GM23248 (cell line): ENCODE data around the gene LEFTY2.
"Not testable (repeated sequence)": the region's sequence is repeated elsewhere in the genome, so short reads cannot be mapped to it uniquely, and the experiment has no call there.

Experiments used
- EZH2 ChIP-seq: fragments of 200-600 bp; sonication (generic); IDR thresholded peaks from 2 replicates; pipeline ENCODE4 v1.6.1; 2018; ENCODE audit warnings: antibody characterized with exemption, mild to moderate bottlenecking; ENCODE audit not compliant: insufficient read depth, poor library complexity, severe bottlenecking
- EZH2phosphoT487 ChIP-seq: fragments of 200-600 bp; sonication (generic); IDR thresholded peaks from 2 replicates; pipeline ENCODE4 v1.6.1; 2018; ENCODE audit warnings: antibody characterized with exemption, moderate library complexity, mild to moderate bottlenecking, low read depth; ENCODE audit not compliant: insufficient read depth

GRCh38 chr1:225936086-225936485, 4.9 kb downstream of the LEFTY2 start:
- not testable (repeated sequence) for TF ChIP-seq EZH2phosphoT487, EZH2
